ENCODE measurements around the gene EGFR. TPM values are rescaled to one million over a fixed set of nuclear protein-coding genes. Genes with fewer than 3 reads are reported as not detected.

EGFR gene
- total RNA-seq, 1 donor from 2014 or later: 58.1 TPM

DNA sequence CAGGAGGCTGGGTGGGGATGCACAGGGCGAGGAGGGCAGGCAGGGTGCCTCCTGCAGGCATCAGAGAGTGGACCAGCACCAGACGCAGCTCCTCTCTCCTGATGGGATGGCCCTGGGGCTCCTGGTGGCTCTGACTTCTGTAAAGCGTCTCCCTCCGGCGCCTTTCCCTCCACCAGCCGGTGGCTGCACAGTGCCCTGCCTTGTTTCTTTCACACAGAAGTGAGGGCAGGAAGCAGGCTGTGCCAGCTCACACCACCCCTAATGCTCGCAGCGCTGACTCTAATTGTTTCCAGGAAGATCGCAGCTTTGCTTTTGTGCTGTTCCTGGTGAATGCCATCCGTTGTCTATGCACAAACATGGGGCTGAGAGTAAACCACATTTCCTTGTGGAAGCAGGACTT is 194.0 kb downstream of the EGFR start:
- DNase-seq: no peak

DNA sequence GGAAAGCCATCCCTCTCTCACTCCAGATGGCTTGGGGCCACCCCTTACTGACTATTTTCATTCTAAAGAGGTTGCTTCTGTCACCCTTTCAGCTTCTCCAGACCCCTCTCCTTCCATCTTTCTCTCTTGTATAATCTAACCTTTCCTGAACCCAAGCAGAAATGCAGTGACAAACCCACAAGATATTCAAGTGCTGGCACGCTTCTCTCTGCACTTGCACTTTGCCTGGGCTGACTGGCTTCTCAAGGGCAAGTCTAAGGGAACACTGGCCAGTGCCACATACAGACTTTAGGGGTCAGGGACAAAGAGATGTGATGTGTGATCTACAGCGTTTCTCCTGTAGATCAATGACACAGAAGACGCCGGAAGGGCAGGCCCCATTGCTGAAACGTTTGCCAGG is 195.9 kb downstream of the EGFR start:
- no peak for DNase-seq

DNA sequence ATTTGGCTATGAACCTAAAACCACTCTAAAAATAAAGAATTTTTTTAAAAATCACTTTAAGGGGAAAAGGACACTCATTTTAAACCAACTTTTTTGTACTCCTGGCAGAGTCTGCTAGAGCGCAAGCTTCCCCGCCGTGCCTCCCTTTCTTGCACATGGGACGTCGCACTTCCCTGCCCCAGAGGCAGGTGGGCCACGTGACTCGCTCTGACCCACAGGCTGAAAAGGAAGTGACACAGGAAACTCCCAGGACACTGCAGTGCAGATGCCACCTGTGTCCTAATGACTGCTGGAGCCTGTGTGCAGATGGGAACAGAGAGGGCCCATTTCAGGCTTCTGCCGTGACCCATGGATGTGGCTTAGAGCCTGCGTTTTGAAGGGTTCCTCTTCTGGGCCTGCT is 204.2 kb downstream of the EGFR start:
- DNase-seq: no peak

DNA sequence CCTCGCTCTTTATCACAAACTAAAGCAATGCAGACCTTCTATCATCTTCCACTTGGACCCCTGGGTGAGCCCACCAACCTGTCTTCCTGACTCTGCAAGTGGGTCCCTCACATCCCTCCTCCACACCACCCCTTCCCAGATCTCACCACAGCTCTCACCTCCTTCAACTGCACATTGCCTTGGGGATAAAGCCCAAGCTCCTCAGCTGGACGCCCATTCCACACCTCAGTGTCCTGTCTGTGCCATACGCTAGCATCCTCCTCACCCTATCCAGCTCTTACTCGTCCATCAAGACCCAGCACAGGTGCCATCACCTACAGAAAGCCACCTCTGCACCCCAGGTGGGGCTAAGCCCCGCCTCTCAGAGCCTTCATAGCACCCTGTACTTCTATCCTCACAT is 205.3 kb downstream of the EGFR start:
- no peak for DNase-seq

DNA sequence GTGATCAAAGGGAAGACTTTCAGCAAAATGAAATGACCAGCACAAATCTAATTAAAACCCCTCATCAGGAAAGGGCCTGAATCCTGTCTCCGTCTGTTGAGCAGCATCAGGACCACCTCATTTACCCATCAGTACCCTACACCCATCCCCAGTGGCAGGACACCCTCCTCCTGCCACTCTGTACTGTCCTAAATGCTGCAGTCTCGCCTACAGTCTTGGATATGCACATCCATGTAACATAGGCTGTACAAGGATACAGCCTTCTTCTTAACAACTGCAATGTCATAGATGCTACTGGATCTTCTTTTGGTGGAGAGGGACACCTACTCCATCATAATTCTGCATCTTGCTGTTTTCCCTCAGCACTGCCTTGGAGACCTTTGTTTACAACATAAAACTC is 206.0 kb downstream of the EGFR start:
- no peak for DNase-seq

DNA sequence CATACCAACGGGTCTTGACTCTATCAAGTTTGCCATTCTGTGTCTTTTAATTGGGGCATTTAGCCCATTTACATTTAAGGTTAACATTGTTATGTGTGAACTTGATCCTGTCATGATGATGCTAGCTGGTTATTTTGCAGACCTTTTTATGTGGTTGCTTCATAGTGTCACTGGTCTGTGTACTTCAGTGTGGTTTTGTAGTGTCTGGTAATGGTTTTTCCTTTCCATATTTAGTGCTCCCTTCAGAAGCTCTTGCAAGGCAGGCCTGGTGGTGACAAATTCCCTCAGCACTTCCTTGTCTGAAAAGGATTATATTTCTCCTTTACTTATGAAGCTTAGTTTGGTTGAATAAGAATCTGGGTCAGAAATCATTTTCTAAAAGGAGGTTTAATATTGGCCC is 211.2 kb downstream of the EGFR start:
- no peak for DNase-seq

DNA sequence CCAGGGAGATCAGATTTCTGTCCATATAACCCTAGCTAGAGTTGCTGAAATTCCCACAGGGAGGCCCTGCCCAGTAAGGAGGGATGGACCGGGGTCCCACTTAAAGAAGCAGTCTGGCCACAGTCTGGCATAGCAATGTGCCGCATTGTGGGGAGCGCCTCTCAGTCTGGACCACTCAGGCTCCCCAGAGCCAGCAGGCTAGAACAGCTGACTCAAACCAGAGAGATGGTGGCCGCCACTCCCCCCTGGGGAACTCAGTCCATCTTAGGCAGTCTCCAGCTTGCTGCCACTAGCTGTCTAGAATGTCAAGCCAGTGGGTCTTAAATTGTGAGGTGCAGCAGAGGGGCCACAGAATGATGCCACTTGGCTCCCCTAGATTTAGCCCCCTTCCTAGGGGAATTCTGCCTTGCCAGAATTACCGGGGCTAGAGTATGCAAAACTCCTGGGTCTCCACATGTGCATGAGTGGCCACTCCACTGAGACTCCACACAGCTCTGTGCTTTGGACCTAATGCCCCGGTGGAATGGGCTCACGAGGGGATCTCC is 213.0 kb downstream of the EGFR start:
- no peak for DNase-seq

DNA sequence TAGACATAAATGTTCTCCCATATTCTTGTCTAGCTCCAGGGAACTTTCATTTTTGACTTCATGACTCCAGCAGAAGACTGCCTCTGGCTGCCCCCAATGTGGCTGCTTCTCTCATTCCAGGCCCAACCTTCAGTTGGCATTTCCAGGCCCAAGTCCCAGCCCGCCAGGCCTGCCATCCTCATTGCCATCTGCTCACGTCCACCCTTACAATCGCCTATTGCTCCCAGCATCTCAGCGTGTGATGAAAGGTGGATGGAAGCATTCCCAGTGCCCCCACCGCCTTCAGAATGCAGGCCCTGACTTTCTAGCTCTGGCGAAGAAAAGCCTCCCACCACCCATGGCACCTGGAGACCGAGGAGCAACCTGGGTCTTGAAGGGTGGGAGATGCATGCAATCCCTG is 214.2 kb downstream of the EGFR start:
- no peak for DNase-seq

DNA sequence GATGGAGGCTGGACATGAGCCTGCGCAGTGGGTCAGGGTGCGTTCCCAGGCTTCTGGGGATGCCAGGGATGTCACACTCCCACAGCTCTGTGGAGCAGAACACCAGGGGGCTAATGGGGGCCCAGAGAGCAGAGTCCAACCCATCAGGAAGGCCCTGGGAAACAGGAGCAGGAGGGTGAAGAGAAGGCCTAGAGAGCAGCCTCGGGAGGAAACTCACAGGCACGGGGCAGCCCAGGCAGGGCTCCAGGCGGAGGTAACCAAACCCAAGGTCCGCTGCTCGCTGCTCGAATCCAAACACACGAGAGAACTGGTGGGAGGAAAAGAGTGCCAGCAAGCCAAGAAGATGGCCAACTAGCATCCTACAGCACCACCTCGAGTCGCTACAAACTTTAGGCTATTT is 215.6 kb downstream of the EGFR start:
- no peak for DNase-seq

DNA sequence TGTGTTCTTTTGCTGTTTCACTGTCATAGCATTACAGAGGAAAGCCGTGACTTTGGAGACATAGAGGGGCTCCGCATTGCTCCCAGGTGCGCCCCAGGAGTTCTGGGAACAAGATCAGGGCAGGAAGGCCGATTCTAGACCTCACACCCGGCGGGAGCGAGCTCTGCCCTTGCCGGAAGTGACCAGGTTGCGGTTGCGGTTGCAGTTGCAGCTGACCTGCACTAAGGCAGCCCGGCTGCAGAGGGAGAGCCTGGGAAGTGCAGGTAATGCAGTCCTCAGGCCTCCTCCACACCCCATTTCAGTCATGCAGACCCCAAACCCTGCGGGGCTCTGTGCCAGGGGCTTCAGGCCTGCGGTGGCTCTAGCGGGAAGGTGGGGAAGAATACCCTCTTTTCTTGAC is 216.3 kb downstream of the EGFR start:
- DNase-seq: no peak

DNA sequence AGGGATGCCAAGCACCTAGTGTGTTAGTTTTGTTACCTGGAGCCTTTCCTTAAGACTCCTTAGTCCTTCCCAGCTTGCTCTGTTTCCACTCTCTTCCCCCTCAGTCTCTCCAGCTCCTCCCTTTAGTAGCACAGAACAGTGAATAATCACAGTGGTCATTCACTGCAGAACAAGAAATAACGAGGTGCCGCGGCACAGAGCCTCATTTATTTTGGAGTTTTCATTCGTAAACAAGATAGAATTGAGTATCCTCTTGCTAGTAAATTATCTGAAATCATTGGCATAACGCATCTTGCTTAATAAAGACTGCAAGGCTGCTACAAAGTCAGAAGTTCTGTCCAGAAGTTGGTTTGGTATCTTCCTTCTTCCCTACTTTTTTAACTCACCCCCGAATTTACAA is 217.0 kb downstream of the EGFR start:
- no peak for DNase-seq

DNA sequence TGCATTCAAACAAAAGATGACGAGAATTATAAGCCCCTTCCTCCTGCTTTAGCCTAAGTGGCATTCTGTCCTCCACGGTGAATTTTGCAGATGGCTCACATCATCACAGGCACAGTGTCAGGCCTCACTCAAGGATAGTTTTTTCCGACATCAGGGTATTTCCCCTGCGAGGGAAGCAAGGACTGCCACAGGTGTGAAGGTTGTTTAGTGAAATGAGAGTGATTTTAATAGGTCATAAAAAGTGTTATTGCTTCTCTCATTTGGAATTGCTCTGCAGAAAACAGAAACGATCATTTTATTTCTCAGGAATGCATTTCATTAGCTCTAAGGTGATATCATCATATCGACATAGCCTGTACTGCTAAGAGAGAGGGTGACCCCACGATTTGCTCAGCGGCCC is 217.7 kb downstream of the EGFR start:
- DNase-seq: no peak

DNA sequence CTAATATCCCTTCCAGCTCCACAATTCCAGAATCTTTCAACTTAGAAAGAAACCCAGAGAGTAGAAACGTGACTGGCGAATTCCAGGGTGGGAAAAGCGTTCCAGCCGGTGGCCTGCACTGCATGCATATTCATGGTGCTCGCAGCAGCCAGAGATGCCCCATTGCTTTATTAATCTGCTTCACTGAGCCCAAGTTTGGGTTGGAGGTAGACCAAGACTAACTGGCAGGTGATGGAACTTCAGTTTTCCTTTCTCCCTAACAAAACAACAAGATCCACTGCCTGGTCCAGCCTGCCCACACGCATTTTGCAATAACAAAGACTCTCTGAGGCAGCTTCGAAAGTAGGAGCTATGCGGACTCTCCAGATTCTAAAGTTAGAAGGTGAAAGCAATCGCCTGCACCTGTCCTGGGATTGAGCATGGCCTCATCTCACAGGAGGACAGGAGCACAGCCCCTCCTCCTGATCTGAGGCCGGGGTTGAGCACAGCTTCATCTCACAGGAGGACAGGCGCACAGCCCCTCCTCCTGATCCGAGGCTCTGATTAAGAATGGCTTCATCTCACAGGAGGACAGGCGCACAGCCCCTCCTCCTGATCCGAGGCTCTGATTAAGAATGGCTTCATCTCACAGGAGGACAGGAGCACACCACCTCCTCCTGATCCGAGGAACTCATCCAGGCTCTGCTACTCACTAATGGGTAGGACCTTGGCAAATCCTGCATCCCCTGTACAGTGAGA is 218.5 kb downstream of the EGFR start:
- DNase-seq: no peak

DNA sequence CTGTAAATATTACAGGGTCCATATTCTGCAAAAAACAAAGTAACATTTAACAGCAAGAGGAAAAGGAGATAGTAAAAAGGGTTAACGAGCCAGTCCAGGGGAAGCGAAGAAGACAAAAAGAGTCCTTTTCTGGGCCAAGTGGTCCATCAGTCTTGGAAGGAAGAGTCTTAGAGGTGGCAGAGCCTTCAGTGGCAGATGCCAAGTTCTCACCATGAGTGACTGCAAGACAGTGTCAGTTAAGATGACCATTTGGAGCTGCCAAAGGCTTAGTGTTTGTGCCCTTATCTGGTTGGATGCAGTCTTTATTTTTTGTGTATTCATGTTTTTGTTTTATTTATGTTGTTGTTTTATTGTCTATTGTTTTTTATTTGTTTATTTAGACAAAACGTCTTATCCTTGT is 220.6 kb downstream of the EGFR start:
- DNase-seq: no peak

DNA sequence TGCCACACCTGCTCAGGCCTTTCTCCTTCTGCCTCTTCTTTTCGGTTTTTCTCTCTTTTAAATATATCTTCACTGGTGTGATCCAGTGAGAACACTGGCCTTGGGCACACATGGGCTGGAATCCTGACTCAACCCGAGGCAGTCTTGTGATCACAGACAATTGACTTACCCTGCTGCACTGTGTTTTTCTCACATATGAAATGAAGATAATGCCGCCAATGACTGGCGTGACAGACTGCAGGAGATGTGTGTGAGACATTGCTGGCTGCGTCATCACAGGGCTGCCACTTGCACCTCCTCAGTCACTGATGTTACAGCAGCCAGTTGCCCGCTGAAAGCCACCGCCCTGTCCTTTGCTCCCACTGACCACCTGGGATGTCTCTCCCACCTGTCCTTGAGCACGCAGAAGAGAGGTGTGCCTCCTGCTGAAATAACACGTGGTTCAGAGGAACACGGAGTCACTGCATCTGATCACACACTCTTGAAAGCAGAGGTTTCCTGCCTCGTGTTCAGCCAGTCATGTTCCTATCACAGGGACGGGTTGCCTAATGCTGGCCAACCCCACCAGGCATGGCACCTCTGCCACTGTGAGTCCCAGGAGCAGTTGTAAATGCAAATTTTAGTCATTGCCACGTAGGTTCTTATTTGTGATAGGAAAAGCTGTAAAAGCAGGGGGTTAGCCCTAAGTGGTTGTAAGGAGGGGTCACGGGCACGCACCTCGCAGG is 221.8 kb downstream of the EGFR start:
- no peak for DNase-seq

DNA sequence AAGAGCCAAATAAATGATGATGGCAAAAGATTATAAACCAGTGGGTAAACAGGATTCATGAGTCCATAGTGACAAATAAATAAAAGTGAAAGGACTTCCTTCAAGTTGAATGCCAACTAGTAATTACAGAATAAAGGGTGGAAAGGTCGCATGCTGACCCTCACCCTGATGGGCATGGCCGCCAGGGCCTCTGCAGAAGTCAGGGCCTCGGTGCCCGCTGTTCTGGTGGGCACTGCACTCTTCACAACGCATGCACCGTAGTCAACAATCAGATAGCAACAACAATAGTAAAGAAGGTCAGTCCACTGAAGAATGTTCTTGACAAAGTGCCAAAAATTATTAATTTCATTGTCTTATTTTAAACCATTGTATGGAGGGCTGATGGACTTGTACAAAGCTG is 223.1 kb downstream of the EGFR start:
- no peak for DNase-seq

DNA sequence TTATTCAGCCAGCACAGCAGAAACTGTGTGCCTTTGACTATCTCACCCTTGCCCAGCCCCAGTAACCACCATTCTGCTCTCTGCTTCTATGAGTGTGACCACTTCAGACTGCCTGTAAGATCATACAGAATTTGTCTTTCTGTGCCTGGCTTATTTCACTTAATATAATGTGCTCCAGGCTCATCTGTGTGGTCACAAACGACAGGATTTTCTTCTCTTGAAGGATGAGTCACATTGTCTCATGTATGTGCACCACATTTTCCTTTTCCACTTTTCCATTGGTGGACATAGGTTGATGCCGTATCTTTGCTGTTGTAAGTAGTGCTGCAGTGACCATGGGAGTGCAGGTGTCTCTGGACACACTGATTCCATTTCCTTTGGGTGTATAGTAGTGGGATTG is 223.8 kb downstream of the EGFR start:
- DNase-seq: no peak

DNA sequence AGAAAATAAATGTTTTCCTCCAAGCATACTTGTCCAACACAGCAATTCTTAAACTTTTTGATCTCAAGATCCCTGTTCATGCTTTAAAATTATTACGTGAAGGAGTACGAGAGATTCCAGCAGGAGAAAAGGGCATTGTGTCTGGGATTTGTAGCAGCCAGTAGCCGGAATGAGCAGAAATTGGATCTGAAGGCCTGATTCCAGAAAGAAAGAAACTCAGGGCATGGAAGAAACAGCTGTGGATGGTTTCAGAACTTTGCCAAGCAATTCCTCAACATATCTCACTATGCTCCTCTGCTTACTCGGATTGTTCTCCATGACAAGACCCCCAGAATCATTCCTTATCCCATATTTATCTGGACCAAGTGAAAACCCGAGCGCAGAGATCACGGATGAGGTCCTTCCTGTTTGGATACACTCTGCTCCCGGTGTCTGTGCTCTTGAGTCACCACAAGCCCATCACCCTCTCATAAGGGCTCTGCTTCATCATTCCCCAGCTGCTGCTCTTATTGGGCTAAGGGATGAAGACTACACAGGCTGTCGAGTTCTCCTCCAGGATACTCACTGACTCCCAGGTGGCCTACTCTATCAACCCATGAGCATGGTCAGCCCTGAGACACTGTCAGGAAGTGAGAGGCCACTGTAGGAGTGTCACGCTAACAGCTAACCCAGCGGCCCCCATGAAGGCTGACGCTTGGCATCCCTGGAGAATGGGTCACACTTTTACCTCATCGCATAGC is 225.4 kb downstream of the EGFR start:
- peak; percentile 69 for DNase-seq

DNA sequence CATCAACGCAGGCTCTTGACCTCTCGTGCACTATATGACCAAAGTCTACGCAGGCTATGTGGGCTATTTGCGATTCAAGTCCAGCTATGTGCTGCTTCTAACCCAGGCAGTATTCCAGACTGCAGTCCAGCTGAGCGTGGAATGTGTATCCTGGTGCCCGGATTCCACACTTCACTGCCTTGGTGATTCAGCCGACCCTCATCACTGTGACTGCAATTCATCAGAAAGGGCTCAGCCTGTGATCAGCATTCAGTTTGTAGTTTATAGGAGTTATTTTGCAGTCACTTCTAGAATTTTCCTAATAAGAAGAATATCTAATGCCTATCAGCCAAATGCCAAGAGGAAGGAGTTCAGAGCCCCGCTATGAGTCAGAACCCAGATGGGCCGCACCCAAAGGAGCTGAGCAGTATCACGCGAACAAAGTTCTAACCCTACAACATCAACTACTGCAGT is 226.5 kb downstream of the EGFR start:
- DNase-seq: no peak

DNA sequence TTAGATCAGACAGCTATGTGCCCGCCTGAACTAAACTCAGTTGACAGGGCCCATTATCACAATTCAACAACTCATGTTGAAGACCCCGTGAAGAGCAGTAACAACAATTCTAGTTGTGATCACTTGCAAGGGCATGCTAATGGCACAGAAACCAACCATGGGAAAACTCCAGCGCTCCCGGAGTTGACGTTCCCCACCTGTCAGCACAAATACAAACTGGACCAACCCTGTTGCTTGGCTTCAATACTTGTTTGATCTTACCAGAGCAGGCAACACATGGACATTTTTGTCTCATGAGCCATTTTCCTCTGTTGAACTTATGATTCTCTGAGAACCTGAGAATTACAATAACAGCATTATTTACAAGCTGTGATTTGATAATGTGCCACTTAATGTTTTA is 227.4 kb downstream of the EGFR start:
- DNase-seq: peak; percentile 38

DNA sequence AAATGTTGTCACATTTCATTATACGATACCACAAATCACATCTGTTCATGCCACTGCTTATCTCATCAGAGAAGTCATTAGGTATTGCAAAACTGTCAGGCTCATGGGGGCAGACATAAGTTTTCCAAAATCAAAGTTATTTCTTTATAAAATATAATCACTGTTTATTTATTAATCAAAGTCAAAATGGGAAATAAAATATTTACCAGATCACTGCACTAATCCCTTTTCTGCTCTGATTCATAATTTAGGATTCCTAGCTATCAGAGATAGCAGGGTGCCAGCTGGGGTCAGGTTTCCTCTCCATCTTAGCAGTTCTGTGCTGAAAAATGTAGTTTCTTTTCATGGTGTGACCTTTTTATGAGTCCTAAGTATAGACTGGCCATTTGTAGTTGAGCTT is 228.6 kb downstream of the EGFR start:
- no peak for DNase-seq

DNA sequence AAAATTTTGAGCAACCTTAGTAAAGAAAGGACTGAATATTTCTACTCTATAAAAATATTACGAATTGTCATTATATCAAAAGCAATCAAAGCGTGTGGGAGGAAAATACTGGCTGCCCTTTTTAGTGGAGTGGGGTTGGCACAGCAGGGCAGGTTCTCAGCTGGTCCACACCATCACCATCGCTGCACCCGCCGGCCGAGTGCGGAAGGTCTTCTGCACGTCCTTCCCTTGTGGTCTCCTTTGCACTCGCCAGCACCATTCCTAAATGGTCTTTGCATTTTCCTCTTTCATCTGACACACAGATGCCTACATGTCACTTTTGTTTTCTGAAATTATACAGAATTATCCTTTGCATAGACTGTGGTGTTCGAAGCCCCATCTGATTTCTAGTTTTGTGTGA is 229.7 kb downstream of the EGFR start:
- no peak for DNase-seq

DNA sequence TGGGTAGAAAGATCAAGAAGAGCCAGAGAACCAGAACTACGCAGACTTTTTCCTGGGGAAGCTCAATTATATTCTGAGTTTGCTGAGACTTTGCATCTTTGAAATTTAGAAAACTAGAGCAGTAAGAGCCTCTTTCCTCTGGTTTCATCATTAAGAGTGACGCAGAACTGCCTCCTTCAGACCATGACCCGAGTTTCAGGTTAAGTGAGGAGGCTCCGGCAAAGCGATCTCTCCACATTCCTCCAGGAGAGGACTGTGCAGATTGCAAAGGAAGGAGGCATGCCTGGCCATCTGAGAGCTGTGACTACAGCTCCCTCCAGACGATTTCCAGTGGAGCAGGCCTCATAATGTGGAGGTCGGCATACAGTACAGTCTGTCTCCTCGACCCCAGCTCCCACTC is 230.5 kb downstream of the EGFR start:
- DNase-seq: no peak
